ENCODE measurements around the gene TBC1D24. TPM values are rescaled to one million over a fixed set of nuclear protein-coding genes. Genes with fewer than 3 reads are reported as not detected.

TBC1D24 gene
- total RNA-seq, 2 donors from 2014 or later = 8.4 to 15.8 TPM

DNA sequence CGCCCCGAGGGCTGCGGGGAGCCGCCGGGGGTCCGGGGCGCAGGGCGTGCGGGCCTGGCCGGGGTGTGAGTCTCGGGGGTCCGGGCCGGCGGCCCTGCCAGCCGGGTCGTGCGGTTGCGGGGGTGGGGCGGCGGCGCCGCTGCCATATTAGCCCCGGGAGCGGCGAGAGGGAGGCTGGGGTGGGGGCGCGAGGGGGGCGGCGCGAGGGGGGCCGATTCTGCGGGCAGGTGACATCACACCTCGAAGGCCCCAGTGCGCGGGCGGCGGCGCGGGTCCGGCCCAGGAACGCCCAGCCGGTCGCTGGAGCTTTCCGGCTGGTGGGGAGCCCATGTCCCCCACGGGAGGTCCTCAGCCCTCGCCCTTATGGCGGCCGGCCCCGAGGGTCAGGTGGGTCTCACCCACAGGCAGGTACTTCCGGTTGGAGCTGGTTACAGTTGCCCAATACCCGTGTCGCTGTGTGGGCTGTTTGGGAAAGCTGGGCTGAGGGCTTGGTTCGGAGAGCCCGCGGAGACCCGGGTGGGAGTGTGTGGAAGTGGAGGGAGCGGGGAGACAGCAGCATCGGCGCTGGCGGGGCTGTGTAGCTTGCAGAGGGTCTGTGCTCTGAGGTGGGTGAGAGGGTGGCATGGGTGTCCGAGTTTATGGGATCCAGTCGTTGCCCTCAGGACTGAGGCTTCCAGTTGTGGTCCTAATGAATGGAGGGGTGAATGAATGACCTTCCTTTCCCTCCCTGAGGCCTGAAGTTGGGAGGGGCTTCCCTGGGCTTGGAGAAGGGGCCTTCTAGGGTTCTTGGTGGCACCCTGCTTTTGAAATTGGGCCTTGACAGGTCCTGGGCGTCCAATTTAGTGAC lies 39.6 kb downstream of the TBC1D24 start:
- H3K4me1 ChIP-seq = peaks cover 29% of the 10 kb centered on the region
- peak overlapping the region; percentile 98 to 99 for H3K9ac ChIP-seq (ENCODE audit: low read depth in 2 of 2, low read length in 2 of 2)
- TF ChIP-seq, protein P1, sequence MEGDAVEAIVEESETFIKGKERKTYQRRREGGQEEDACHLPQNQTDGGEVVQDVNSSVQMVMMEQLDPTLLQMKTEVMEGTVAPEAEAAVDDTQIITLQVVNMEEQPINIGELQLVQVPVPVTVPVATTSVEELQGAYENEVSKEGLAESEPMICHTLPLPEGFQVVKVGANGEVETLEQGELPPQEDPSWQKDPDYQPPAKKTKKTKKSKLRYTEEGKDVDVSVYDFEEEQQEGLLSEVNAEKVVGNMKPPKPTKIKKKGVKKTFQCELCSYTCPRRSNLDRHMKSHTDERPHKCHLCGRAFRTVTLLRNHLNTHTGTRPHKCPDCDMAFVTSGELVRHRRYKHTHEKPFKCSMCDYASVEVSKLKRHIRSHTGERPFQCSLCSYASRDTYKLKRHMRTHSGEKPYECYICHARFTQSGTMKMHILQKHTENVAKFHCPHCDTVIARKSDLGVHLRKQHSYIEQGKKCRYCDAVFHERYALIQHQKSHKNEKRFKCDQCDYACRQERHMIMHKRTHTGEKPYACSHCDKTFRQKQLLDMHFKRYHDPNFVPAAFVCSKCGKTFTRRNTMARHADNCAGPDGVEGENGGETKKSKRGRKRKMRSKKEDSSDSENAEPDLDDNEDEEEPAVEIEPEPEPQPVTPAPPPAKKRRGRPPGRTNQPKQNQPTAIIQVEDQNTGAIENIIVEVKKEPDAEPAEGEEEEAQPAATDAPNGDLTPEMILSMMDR (IDR thresholded peaks at IDR 0.05) = no peak
- DNase-seq = no peak
- H3K27me3 ChIP-seq = no peaks in the 10 kb centered on the region
- peak overlapping the region; percentile 58 for H3K4me3 ChIP-seq
- no peaks in the 10 kb centered on the region for H3K9me3 ChIP-seq
- intact Hi-C loops (cut with DNase I) = loop anchor here (10.0 kb wide), 1 partner anchor 310 kb away; the partner anchor contains the start of gene MLST8
- H3K36me3 ChIP-seq = no peaks in the 10 kb centered on the region
- peak overlapping the region; percentile 79 for H3K27ac ChIP-seq

DNA sequence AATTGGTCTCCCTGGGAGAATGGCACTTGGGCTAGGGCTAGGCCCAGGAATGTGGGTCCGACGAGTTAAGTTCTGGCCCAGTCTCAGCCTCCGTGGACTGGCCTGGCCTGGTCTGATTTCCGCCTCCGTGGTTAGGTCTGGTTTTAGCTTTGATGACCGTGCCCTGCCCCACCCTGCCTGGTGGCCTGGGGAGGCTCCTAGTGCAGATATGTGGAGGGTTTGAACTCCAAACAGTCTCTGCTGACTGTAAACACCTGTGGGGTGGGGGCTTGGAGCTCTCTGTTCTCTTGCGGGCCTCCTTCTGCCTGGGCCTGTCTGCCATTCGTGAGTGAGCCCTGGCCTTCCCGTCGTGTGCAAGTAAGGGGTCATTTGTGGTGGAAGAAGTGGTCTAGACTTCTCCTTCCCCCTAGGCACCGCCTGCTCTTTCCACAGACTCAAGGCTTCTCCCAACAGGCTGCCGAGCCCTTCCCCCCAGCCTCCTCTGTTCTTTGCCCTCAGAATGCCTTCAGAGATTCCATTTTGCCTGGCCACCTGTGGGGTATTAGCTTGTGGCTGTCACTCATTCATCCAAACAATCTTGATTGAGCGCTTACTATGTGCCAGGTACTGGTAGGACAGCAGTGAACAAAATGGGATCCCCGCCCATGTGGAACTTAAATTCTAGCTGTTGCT lies 40.4 kb downstream of the TBC1D24 start:
- DNase-seq = peak; percentile 72
- Histone ChIP-seq H3K9ac (ENCODE audit: low read depth in 2 of 2, low read length in 2 of 2) (peak overlapping the region; percentile 98 to 99), H3K36me3 (no peaks in the 10 kb centered on the region), H3K27me3 (no peaks in the 10 kb centered on the region), H3K4me3 (peak overlapping the region; percentile 58), H3K27ac (peak overlapping the region; percentile 79), H3K4me1 (peaks cover 31% of the 10 kb centered on the region), H3K9me3 (no peaks in the 10 kb centered on the region)
- TF ChIP-seq, protein P1 (IDR thresholded peaks at IDR 0.05) = no peak
- intact Hi-C loops (cut with DNase I) = loop anchor here (10.0 kb wide), 1 partner anchor 311 kb away; the partner anchor contains the start of gene MLST8

DNA sequence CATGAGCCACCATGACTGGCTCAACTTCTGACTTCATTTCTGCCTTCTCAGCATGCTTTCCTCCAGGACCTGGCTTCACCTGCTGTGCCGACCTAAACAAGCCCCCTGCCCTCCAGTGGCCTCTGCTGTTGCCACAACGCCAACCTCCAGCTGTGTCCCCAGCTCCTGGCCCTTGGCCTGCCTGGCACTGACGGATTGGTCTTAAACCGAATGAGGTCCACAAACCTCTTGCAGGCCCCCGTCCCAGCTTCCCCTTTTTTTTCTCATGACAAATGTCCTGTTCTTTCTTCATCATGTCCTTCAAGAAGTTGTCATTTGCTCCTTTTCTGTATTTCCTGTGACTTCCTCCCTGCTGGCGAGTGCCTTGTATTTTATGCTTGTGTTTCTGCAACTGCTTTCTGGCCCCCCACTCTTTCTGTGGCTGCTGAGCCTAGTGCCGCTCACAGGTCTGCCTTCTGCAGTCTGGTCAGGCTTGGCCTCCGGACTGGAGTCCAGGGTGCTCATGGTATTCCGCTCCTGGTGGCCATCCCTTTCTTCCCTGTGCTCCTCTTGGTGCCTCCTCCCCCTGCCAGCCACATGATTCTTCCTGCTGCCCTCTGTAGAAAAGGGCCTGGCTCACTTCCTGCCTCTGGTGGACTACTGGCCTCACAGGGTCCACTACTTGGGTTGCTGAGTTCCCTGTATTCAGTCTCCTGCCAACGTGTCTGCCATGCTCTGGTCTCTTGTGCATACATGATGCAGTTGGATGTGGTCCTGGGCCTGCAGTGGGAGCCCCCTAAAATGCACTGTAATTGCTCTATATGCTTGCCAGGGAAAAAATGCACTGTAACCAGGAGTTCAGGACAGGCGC lies 41.7 kb downstream of the TBC1D24 start:
- Histone ChIP-seq H3K36me3 (no peaks in the 10 kb centered on the region), H3K9me3 (no peaks in the 10 kb centered on the region), H3K27me3 (no peaks in the 10 kb centered on the region), H3K9ac (ENCODE audit: low read depth in 2 of 2, low read length in 2 of 2) (peak overlapping the region; percentile 6 to 70), H3K4me3 (peak overlapping the region; percentile 58), H3K4me1 (peaks cover 31% of the 10 kb centered on the region), H3K27ac (peak overlapping the region; percentile 79)
- DNase-seq = no peak
- TF ChIP-seq, protein P1 (IDR thresholded peaks at IDR 0.05) = no peak
- intact Hi-C loops (cut with DNase I) = loop anchor here (10.0 kb wide), 1 partner anchor 312 kb away; the partner anchor contains the start of gene MLST8

DNA sequence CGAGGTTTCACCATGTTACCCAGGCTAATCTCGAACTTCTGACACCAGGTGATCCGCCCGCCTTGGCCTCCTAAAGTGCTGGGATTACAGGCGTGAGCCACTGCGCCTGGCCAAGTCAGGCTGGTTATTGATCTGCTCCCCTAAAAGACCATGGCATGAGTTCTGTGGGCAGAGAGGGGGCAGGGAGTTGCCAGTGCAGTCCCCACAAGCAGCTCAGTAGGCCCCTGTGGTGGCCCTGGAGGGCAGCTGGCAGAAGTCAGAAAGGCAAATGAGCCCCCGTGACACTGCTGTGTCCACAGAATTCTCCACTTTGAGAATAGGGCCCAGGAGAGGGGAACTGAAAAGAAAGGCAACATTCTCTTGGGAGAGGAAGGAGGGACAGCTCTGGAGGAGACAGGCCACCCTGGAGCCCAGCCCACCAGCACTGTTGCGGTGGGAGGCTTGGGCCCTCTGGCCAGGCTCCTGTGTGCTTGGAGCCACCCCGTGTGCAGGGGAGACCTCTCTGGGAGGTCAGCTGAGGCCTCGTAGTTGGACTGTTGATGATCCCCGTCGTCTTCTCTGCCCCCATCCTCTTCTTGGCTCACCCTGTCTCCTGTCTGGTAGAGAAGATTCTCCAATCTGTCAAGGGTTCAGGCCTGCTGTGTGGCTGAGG lies 43.2 kb downstream of the TBC1D24 start:
- Histone ChIP-seq H3K4me3 (no peak overlapping the region), H3K27ac (peak overlapping the region; percentile 79), H3K9me3 (no peaks in the 10 kb centered on the region), H3K9ac (ENCODE audit: low read depth in 2 of 2, low read length in 2 of 2) (peak overlapping the region; percentile 26 to 58), H3K4me1 (peaks cover 31% of the 10 kb centered on the region), H3K36me3 (no peaks in the 10 kb centered on the region), H3K27me3 (no peaks in the 10 kb centered on the region)
- intact Hi-C loops (cut with DNase I) = loop anchor here (10.0 kb wide), 1 partner anchor 313 kb away; the partner anchor contains the start of gene MLST8
- DNase-seq = no peak
- TF ChIP-seq, protein P1 (IDR thresholded peaks at IDR 0.05) = no peak

All from colonic mucosa (tissue), 4 donors.